GM06990 (cell line): ENCODE results near the gene ABHD14A.

Source experiments
- DNase-seq: peaks from one replicate; pipeline ENCODE4 v3.0.0-alpha.2; 2011; ENCODE audit not compliant: insufficient read length; ENCODE audit errors: extremely low read depth
- H3K27me3 ChIP-seq: replicated peaks from 2 replicates; pipeline ENCODE4 v1.6.0; 2011; ENCODE audit warnings: low read length; ENCODE audit not compliant: control insufficient read depth, insufficient read depth
- H3K36me3 ChIP-seq: 2 replicates; pipeline ENCODE4 v1.5.1; 2011; ENCODE audit warnings: low read length; ENCODE audit not compliant: control insufficient read depth, insufficient read depth
- H3K4me3 ChIP-seq: replicated peaks from 2 replicates; pipeline ENCODE4 v1.5.1; 2011; ENCODE audit warnings: low read depth, mild to moderate bottlenecking, control low read depth, low read length
- TF ChIP-seq, protein P1 (sequence below): IDR thresholded peaks from 2 replicates; pipeline ENCODE4 v1.5.1; 2011; ENCODE audit warnings: low read length, control low read depth, mild to moderate bottlenecking, inconsistent platforms; ENCODE audit not compliant: insufficient read depth, poor library complexity, severe bottlenecking

ABHD14A gene

DNA sequence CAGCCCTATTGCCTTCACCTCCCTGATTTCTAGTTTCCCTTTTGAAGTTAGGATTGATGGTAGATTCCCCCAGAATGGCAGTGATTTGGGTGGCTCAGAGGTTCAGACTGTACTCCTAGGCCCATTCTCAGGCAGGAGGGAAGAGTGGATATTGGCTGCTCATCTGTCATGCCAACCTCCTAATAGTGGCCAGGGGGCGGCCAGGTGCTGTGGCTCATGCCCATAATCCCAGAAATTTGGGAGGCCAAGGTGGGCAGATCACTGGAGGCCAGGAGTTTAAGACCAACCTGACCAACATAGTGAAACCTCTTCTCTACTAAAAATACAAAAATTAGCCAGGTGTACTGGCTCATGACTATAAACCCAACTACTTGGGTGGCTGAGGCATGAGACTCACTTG lies 44.4 kb upstream of the ABHD14A start:
- TF ChIP-seq, protein P1, sequence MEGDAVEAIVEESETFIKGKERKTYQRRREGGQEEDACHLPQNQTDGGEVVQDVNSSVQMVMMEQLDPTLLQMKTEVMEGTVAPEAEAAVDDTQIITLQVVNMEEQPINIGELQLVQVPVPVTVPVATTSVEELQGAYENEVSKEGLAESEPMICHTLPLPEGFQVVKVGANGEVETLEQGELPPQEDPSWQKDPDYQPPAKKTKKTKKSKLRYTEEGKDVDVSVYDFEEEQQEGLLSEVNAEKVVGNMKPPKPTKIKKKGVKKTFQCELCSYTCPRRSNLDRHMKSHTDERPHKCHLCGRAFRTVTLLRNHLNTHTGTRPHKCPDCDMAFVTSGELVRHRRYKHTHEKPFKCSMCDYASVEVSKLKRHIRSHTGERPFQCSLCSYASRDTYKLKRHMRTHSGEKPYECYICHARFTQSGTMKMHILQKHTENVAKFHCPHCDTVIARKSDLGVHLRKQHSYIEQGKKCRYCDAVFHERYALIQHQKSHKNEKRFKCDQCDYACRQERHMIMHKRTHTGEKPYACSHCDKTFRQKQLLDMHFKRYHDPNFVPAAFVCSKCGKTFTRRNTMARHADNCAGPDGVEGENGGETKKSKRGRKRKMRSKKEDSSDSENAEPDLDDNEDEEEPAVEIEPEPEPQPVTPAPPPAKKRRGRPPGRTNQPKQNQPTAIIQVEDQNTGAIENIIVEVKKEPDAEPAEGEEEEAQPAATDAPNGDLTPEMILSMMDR: no peak
- DNase-seq: no peak
- Histone ChIP-seq H3K4me3 (no peak overlapping the region), H3K27me3 (no peaks in the 10 kb centered on the region), H3K36me3 (peaks cover 20% of the 10 kb centered on the region)

DNA sequence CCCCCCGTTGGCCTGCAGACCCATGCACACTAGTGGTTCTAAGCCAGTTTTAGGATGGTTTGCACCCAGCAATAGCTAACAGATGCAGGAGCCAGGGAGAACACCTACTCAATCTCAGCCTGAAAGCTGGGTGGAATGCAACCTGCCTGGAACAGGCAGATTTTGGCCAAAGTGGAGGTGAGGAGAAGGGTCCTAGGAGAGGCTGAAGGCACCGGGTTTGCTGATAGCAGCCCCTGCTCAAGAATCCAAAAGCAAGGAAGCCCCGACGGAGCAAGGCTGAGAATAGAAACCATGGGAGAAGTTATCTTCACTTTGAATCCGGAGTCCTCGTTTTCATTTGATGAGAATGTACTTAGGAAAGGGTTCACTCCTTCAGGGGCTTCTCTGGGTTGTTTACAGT lies 43.1 kb upstream of the ABHD14A start:
- Histone ChIP-seq H3K36me3 (peaks cover 29% of the 10 kb centered on the region), H3K4me3 (no peak overlapping the region), H3K27me3 (no peaks in the 10 kb centered on the region)
- no peak for DNase-seq
- TF ChIP-seq, protein P1: no peak

DNA sequence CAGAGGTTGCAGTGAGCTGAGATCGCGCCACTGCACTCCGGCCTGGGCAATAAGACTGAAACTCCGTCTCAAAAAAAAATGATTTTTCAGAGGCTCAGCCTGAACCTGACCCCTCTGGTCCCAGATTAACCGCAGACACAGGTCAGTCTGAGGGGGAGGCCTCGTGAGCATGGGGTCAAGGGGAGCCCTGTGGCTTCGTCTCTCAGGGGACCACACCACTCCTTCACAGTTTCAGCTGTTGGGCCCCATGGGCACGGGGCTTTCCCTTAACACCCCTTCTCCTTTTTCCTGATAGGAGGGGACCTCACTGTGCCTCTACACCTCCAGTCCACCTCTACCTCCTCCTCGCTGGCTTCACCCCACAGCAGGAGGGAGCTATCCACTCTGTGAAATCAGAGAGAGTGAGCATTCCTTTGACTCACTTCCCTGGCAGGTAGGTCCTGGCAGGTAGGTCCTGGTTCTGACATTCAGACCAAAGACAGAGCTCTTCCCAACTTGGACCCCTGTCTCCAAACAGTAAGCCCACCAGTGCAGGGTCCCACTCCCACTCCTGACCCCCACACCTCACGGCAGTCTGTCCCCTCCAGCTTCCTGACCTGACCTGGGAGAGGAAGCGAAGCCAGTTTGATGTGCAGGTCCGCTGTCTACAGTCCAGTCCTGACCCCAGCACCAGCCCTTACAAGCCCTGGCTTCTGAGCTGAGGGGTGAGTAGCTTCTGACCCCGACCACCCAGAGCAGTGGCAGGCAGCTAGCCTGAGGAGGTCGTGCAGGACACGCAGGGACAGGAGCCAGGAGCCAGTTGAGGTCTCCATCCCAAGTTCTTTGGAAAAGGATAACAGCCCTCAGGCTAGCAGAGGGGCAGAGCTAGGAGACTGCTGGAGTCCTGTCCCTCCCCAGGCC lies 42.1 kb upstream of the ABHD14A start:
- Histone ChIP-seq H3K36me3 (peaks cover 38% of the 10 kb centered on the region), H3K27me3 (no peaks in the 10 kb centered on the region), H3K4me3 (no peak overlapping the region)
- TF ChIP-seq, protein P1: no peak
- DNase-seq: no peak

DNA sequence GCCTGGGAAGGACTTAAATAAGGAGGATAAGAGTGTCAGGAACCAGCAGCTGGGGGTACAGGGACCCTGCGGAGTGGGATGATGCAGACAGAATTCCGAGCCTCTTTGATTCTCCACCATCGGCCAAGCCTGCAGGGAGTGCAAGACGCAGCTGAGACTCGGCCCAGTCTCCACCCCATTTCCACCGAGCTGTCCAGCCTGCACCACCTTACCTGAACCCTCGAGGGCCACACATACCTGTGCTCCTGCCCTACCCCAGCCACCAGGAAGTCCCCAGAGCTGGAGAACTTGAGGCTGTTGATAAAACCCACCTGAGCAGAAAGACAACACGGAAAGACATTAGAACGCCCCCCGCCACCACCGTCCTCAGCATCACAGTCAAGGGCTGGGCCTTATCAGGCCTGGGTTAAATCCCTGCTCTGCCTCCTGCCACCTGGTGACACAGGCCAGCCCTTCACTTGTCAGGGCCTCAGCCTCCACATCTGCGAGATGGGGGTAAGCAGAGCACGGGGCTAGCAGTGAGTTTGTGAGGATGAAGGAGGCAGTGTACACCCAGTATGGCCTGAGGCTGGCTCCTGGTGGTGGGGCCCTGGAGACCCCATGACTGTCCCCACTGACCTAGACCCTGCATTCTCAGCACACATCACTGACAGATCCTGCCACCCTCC lies 41.3 kb upstream of the ABHD14A start:
- Histone ChIP-seq H3K4me3 (no peak overlapping the region), H3K27me3 (no peaks in the 10 kb centered on the region)

DNA sequence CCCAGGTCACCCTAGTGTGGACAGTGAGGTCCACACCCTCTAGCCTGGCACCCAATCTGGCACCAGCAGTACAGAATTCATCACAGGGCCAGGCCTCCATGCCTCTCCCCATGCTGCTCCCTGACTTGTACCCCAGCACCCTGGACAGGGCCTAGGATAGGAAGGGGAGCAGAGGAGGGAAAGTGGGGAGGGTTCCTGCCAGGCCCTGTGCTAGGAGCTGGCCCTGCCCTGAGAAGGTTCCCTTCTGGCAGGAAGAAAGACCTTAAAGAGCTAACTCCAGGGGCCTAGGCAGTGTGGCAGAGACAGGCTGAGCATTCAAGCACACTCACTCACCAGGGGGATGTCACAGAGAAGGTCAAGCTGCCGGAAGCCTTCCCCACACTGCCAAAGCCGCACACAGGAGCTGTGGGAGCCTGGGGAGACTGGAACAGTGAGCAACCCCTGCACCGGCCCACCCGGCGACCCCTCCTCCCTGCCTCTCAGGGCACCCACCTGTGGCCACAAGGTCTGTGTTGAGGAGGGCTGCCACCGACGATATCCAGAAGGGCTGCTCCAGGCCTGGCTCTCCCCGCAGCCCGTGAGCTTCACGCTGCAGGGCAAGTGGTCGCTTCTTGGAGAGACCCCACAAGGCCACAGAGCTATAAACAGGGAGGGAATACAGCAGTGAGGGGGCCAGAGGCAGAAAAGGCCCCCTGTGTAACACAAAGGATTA lies 40.6 kb upstream of the ABHD14A start:
- DNase-seq: no peak
- no peaks in the 10 kb centered on the region for H3K27me3 ChIP-seq
- H3K4me3 ChIP-seq: no peak overlapping the region
- TF ChIP-seq, protein P1: no peak
- H3K36me3 ChIP-seq: peaks cover 44% of the 10 kb centered on the region

More for the DNA sequence above, 41.3 kb upstream of the ABHD14A start:
- peaks cover 40% of the 10 kb centered on the region for H3K36me3 ChIP-seq
- no peak for DNase-seq
- TF ChIP-seq, protein P1: no peak
